Activated CD8-positive, alpha-beta T cell treated with anti-CD3 and anti-CD28 coated beads for 36 hours (primary cell): Measurements from ENCODE around the gene EFNA4. TPM values are rescaled to one million over a fixed set of nuclear protein-coding genes. Genes with fewer than 3 reads are reported as not detected.

ENCODE experiments used
- ATAC-seq: fragments of 200-7000 bp; cut with Tn5 transposase; one replicate; pipeline ENCODE4 v1.10.0; 2021; ENCODE audit warnings: mild to moderate bottlenecking, moderate library complexity
- CTCF ChIA-PET: fragments of 350-600 bp; sonication (Branson Sonifier 250); formaldehyde crosslinking; loops from one replicate; lab custom pipeline; 2021; ENCODE audit warnings: antibody characterized with exemption; lab: Charles Lee
- POLR2A ChIA-PET: fragments of 350-600 bp; sonication (Branson Sonifier 250); formaldehyde crosslinking; loops from one replicate; lab custom pipeline; 2021; ENCODE audit warnings: antibody characterized with exemption; lab: Charles Lee
- DNase-seq: peaks from one replicate; pipeline ENCODE4 v3.0.0-alpha.2; 2020
- H3K27ac Mint-ChIP-seq: one replicate; pipeline ENCODE4 v1.8.0; 2021; ENCODE audit warnings: mild to moderate bottlenecking, mixed read lengths
- H3K27me3 Mint-ChIP-seq: one replicate; pipeline ENCODE4 v1.8.0; 2021; ENCODE audit warnings: mixed read lengths
- H3K36me3 Mint-ChIP-seq: one replicate; pipeline ENCODE4 v1.8.0; 2021; ENCODE audit warnings: low read depth, mixed read lengths
- H3K4me1 Mint-ChIP-seq: one replicate; pipeline ENCODE4 v1.8.0; 2021; ENCODE audit warnings: low read depth, mixed read lengths
- H3K4me3 Mint-ChIP-seq: one replicate; pipeline ENCODE4 v1.8.0; 2021; ENCODE audit warnings: mild to moderate bottlenecking, moderate library complexity, mixed read lengths
- H3K9me3 Mint-ChIP-seq: one replicate; pipeline ENCODE4 v1.8.0; 2021; ENCODE audit warnings: mixed read lengths
- CTCF ChIP-seq: fragments of 200-600 bp; IDR thresholded peaks from one replicate; pipeline ENCODE4 v1.8.0; 2022; ENCODE audit warnings: antibody characterized with exemption, mild to moderate bottlenecking
- intact Hi-C: fragments of 100-400 bp; cut with micrococcal nuclease; formaldehyde crosslinking; loops from one replicate; pipeline ENCODE4 v1.10.0; 2022
- total RNA-seq, 2 experiments: library from RNA; stranded (reverse); gene quantifications; one replicate each; pipeline ENCODE4 v1.2.3, GENCODE V29; 2021

EFNA4 gene
- total RNA-seq, 2 experiments from 2014 or later, result 7.1 to 7.8 TPM

DNA sequence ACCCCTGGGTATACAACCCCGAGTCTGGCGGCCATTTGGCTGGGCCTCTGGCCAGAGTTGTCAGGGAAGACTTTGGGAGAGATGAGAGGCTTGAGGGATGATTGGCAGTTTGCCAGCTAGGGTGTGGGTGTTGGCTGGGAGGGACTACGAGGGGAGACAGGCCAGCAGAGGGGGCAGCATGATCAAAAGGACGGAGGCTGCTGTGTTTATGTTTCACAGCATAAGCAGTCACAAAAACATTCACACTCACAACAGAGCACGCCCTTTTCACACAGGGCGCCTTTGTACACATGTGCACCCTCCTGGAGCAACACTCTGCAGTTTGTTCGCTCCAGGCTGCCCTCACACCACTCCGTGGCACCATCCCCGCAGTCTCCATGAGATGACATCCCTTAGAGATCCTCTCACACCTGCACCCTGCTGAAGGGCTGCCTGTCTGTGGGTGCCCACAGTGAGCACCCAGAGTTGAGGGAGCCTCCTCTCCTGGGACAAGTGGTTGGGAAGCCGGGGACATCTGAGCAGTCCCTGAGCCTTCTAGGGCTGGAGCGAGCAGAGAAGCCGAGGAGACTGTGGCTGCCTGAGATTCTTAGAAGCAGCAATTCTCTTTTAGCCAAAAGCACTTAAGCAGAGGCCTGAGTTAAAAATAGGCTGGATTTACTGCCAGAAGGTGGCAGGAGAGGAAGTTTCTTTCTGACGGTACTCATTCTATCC is 30.5 kb downstream of the EFNA4 start:
- TF ChIP-seq CTCF, result no peak
- ChIA-PET CTCF (interaction anchor here (1.2 to 6.8 kb wide), 6 partner anchors 8 to 79 kb away, joined by 3 to 312 read pairs (median 12); partner anchors contain the start of genes KRTCAP2 and TRIM46), POLR2A (no interaction called here)
- H3K9me3 Mint-ChIP-seq, result no peaks in the 10 kb centered on the region
- peak; percentile 52 for ATAC-seq
- H3K4me1 Mint-ChIP-seq, result peaks cover 2% of the 10 kb centered on the region
- no peak for DNase-seq
- H3K27ac Mint-ChIP-seq, result no peak overlapping the region
- no peaks in the 10 kb centered on the region for H3K36me3 Mint-ChIP-seq
- H3K4me3 Mint-ChIP-seq, result no peak overlapping the region
- intact Hi-C loops, result loop anchor here (2.0 kb wide), 1 partner anchor 73 kb away; no protein-coding TSS in a partner anchor
- H3K27me3 Mint-ChIP-seq, result peaks cover 12% of the 10 kb centered on the region

DNA sequence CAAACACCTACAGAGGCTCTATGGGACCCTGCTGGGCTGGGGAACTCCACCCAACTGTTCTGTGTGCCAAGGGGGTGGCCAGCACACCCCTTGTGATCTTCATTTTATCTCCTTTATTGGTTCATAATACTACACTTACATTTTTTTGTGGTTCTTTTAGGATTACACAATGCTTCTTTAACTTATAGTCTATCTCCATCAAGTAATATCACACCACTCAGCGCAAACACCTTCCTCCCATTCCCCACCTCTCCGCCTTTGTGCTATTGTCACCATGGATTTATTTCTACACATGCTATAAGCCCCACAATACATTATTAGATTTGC is 31.0 kb downstream of the EFNA4 start:
- Mint-ChIP-seq H3K4me3 (no peak overlapping the region), H3K27me3 (peaks cover 12% of the 10 kb centered on the region), H3K4me1 (peaks cover 2% of the 10 kb centered on the region), H3K9me3 (no peaks in the 10 kb centered on the region), H3K27ac (no peak overlapping the region), H3K36me3 (no peaks in the 10 kb centered on the region)
- intact Hi-C loops, result loop anchor here (2.0 kb wide), 1 partner anchor 72 kb away; no protein-coding TSS in a partner anchor
- TF ChIP-seq CTCF, result no peak
- CTCF ChIA-PET, result interaction anchor here (1.2 to 2.1 kb wide), 5 partner anchors 9 to 78 kb away, joined by 3 to 21 read pairs (median 10); partner anchors contain the start of gene KRTCAP2
- DNase-seq, result no peak
- POLR2A ChIA-PET, result no interaction called here
- ATAC-seq, result no peak

- Mint-ChIP-seq H3K4me1 (no peaks in the 10 kb centered on the region), H3K4me3 (no peak overlapping the region), H3K27me3 (peaks cover 12% of the 10 kb centered on the region), H3K27ac (no peak overlapping the region), H3K9me3 (no peaks in the 10 kb centered on the region), H3K36me3 (no peaks in the 10 kb centered on the region)
- DNase-seq (no peak), ATAC-seq (no peak)
- no peak for TF ChIP-seq CTCF
- ChIA-PET POLR2A (no interaction called here), CTCF (interaction anchor here (0.8 to 2.8 kb wide), 5 partner anchors 68 to 74 kb away, joined by 3 to 14 read pairs (median 6); partner anchors contain the start of gene KRTCAP2)
- intact Hi-C loops, result no loop called here
These were observed 35.8 kb downstream of the EFNA4 start for GRCh38 chr1:155099331-155099730.

DNA sequence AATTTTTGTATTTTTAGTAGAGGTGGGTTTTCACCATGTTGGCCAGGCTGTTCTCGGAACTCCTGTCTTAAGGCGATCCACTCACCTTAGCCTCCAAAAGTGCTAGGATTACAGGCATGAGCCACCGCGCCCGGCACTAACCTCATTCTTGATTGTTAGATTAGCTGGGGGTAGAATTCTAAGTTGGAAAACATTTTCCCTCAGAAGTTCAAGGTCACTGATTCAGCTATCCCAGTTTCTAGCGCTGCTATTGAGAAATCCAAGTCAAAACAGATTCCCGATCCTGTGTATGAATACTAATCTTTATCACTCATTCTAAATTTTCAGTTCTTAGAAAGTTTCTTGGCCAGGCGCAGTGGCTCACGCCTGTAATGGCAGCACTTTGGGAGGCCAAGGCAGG is 39.8 kb downstream of the EFNA4 start:
- ATAC-seq, result no peak
- H3K4me1 Mint-ChIP-seq, result no peaks in the 10 kb centered on the region

More for the DNA sequence above, 39.8 kb downstream of the EFNA4 start:
- no peak for DNase-seq
- POLR2A ChIA-PET, result interaction anchor here (1.1 kb wide), 1 partner anchor 24 kb away, joined by 3 read pairs; the partner anchor contains the start of gene EFNA3
- no peaks in the 10 kb centered on the region for H3K36me3 Mint-ChIP-seq
- H3K27me3 Mint-ChIP-seq, result no peaks in the 10 kb centered on the region
- CTCF ChIA-PET, result interaction anchor here (1.1 kb wide), 1 partner anchor 18 kb away, joined by 3 read pairs; no protein-coding TSS in a partner anchor
- no peak for TF ChIP-seq CTCF
- H3K9me3 Mint-ChIP-seq, result no peaks in the 10 kb centered on the region
- intact Hi-C loops, result no loop called here
- no peak overlapping the region for H3K27ac Mint-ChIP-seq
- no peak overlapping the region for H3K4me3 Mint-ChIP-seq
